ENCODE measurements around the gene RRAD. TPM values are rescaled to one million over a fixed set of nuclear protein-coding genes. Genes with fewer than 3 reads are reported as not detected.
"Not testable (repeated sequence)": the region's sequence is repeated elsewhere in the genome, so short reads cannot be mapped to it uniquely, and the experiment has no call there.

The RRAD gene
- total RNA-seq, 2 experiments from 2014 or later = 0.20 to 0.33 TPM

DNA sequence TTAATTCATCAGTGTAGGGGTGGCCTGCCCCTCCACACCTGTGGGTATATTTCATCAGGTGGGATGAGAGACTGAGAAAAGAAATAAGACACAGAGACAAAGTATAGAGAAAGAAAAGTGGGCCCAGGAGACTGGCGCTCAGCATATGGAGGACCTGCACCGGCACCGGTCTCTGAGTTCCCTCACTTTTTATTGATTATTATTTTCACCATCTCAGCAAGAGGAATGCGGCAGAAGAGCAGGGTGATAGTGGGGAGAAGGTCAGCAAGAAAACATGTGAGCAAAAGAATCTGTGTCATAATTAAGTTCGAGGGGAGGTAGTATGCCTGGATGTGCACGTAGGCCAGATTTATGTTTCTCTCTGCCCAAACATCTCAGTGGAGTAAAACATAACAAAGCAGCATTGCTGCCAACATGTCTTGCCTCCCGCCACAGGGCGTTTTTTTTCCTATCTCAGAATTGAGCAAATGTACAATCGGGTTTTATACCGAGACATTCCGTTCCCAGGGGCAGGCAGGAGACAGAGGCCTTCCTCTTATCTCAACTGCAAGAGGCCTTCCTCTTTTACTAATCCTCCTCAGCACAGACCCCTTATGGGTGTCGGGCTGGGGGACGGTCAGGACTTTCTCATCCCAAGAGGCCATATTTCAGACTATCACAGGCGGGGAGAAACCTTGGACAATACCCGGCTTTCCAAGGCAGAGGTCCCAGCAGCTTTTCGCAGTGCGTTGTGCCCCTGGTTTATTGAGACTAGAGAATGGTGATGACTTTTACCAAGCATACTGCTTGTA is 30.2 kb upstream of the RRAD start:
- H3K9me3 Mint-ChIP-seq, DNase-seq, H3K36me3 Mint-ChIP-seq, H3K4me1 Mint-ChIP-seq, H3K4me3 Mint-ChIP-seq, H3K27ac Mint-ChIP-seq: not testable (repeated sequence)
- peaks cover 30% of the 10 kb centered on the region for H3K27me3 Mint-ChIP-seq

DNA sequence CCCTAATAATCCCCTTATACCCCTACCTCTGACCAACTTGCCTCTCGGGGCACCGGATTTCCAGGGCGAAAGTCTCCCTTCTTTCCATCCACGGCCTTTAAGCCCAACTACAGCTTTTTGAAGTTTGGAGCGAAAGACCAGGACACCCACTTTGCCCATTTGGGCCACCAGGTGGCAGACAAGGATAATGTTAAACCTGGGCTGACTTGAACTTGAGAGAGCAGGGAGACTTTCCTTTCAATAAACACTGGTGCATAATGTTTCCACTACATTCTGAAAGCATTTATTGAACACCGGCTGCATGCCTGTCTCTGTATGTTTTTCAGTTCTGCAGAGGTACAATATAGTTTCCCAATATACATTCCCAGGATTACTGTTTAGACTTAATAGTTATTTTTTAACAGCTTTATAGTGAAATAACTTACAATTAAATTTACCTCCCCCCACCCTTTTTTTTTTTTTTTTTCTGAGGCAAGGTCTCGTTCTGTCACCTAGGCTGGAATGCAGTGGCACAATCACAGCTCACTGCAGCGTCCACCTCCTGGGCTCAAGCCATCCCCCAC is 28.8 kb upstream of the RRAD start:
- peaks cover 14% of the 10 kb centered on the region for H3K4me1 Mint-ChIP-seq
- no peaks in the 10 kb centered on the region for H3K36me3 Mint-ChIP-seq
- DNase-seq = peak; percentile 72
- H3K4me3 Mint-ChIP-seq = no peak overlapping the region
- no peaks in the 10 kb centered on the region for H3K9me3 Mint-ChIP-seq
- H3K27me3 Mint-ChIP-seq = peaks cover 44% of the 10 kb centered on the region
- no peak overlapping the region for H3K27ac Mint-ChIP-seq

GRCh38 chr16:66953462-66954096 is 28.2 kb upstream of the RRAD start:
- H3K9me3 Mint-ChIP-seq = no peaks in the 10 kb centered on the region
- peaks cover 12% of the 10 kb centered on the region for H3K4me1 Mint-ChIP-seq
- H3K27me3 Mint-ChIP-seq = peaks cover 50% of the 10 kb centered on the region
- no peaks in the 10 kb centered on the region for H3K36me3 Mint-ChIP-seq
- no peak overlapping the region for H3K4me3 Mint-ChIP-seq
- H3K27ac Mint-ChIP-seq = no peak overlapping the region
- DNase-seq = no peak

- Mint-ChIP-seq H3K27ac (no peak overlapping the region), H3K36me3 (no peaks in the 10 kb centered on the region), H3K4me1 (peaks cover 18% of the 10 kb centered on the region), H3K9me3 (no peaks in the 10 kb centered on the region), H3K4me3 (no peak overlapping the region), H3K27me3 (peaks cover 57% of the 10 kb centered on the region)
- no peak for DNase-seq
Observed at GRCh38 chr16:66952430-66953110, 27.2 kb upstream of the RRAD start.

GRCh38 chr16:66950971-66951790 is 25.8 kb upstream of the RRAD start:
- Mint-ChIP-seq H3K27ac (no peak overlapping the region), H3K27me3 (peaks cover 57% of the 10 kb centered on the region), H3K4me1 (peaks cover 20% of the 10 kb centered on the region), H3K9me3 (no peaks in the 10 kb centered on the region), H3K4me3 (no peak overlapping the region), H3K36me3 (no peaks in the 10 kb centered on the region)
- DNase-seq = no peak

DNA sequence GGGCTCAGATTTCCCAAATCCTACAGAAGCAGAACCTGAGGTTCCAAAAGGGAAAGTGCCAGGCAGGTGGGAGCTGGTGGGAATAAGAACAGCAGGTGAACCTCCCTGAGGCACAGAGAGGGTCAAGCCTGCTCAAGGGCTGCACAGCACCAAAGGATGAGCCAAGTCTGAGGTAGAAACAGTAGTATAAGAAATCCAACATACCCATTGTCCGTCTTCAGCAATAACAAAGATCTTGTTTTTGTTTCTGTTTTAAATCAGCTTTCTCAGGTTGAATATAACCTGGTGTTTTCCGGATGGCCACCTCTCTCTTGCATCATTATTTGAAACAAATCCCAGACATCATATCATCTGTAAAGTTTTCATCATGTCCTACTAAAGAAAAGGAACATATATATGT is 25.1 kb upstream of the RRAD start:
- Mint-ChIP-seq H3K27me3 (peaks cover 53% of the 10 kb centered on the region), H3K36me3 (no peaks in the 10 kb centered on the region), H3K4me1 (peaks cover 20% of the 10 kb centered on the region), H3K9me3 (no peaks in the 10 kb centered on the region), H3K27ac (no peak overlapping the region), H3K4me3 (no peak overlapping the region)
- no peak for DNase-seq

DNA sequence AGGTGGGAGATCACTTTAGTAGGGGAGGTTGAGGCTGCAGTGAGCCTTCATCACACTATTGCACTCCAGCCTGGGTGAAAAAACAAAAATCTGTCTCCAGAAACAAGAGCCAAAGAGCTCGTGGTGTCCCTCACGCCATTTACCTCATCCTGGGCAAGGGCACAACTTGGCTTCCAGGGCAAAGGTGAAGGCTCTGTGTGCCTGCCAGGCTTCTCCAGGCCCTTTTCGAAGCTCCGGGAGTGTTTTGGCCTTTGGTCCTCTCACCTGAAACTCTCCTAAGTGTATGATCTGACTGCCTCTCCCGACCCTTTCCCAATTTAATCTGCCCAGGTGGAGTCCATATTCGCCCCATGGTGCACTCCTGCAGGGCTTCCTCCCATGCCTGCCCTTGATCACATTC is 24.1 kb upstream of the RRAD start:
- no peaks in the 10 kb centered on the region for H3K9me3 Mint-ChIP-seq
- H3K4me3 Mint-ChIP-seq = no peak overlapping the region
- peaks cover 50% of the 10 kb centered on the region for H3K27me3 Mint-ChIP-seq
- no peak for DNase-seq
- H3K36me3 Mint-ChIP-seq = no peaks in the 10 kb centered on the region
- H3K27ac Mint-ChIP-seq = no peak overlapping the region
- peaks cover 20% of the 10 kb centered on the region for H3K4me1 Mint-ChIP-seq

DNA sequence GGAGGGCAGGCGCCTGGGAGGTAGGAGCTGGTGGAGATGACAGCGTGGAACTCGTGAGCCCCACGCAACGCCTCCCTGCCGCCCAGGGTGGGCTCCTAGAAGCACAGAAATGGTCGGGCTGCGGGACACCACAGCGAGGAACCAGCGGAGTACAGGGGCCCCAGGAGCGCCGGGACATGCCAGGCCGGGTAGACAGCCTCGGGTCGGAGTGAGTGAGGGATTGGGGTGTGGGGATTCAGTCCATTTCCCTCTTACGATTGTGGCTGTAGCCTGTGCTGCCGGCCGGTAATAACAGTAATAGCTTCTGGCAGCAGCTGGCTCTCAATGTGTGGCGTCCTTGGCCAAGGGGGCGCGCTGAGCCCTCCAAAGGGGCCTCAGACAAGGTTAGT is 23.5 kb upstream of the RRAD start:
- Mint-ChIP-seq H3K27ac (no peak overlapping the region), H3K9me3 (no peaks in the 10 kb centered on the region), H3K4me3 (peak overlapping the region; percentile 83), H3K4me1 (peaks cover 20% of the 10 kb centered on the region), H3K36me3 (no peaks in the 10 kb centered on the region), H3K27me3 (peaks cover 46% of the 10 kb centered on the region)
- no peak for DNase-seq

- DNase-seq = no peak
- no peaks in the 10 kb centered on the region for H3K36me3 Mint-ChIP-seq
- H3K4me3 Mint-ChIP-seq = peak overlapping the region; percentile 83
- peaks cover 41% of the 10 kb centered on the region for H3K27me3 Mint-ChIP-seq
- H3K9me3 Mint-ChIP-seq = no peaks in the 10 kb centered on the region
- H3K4me1 Mint-ChIP-seq = peaks cover 20% of the 10 kb centered on the region
- no peak overlapping the region for H3K27ac Mint-ChIP-seq
Observed at GRCh38 chr16:66948134-66948836, 22.9 kb upstream of the RRAD start.

- Mint-ChIP-seq H3K9me3 (no peaks in the 10 kb centered on the region), H3K4me1 (peaks cover 20% of the 10 kb centered on the region), H3K4me3 (peak overlapping the region; percentile 83), H3K27me3 (peaks cover 40% of the 10 kb centered on the region), H3K27ac (no peak overlapping the region), H3K36me3 (peaks cover 3% of the 10 kb centered on the region)
- peak; percentile 81 for DNase-seq
Observed at GRCh38 chr16:66947302-66948065, 22.1 kb upstream of the RRAD start.

DNA sequence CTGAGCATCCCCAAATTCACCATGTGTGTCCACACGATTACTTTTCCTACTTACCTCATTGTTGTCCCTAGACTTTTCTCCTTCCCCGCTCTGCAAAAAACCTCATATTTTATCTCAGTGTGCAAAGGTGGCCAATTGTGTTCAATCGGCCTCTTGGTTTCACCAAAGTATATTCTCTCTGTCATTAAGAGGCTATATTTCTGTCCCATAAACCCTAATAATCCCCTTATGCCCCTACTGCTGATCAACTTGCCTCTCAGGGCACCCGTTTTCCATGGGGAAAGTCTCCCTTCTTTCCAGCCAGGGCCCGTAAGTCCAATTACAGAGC is 21.6 kb upstream of the RRAD start:
- Mint-ChIP-seq H3K27me3 (peaks cover 38% of the 10 kb centered on the region), H3K27ac (no peak overlapping the region), H3K36me3 (peaks cover 3% of the 10 kb centered on the region), H3K4me3 (no peak overlapping the region), H3K9me3 (no peaks in the 10 kb centered on the region), H3K4me1 (peaks cover 20% of the 10 kb centered on the region)
- no peak for DNase-seq

DNA sequence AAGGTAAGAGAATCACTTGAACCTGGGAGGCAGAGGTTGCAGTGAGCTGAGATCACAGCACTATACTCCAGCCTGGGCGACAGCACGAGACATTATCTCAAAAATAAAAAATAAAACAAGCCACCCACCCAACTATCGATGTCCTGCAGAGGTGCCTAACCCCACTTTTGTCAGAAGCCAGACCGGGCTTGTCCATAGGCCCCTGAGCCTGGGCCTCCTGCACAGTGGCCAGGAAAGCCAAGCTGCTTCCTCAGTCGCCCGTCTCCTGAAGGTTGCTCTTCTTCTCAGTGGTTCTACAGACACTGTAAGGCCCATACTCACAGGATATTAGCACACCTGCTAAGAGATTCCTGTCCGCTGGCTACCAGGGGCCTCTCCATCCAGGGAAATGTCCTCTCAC is 21.2 kb upstream of the RRAD start:
- DNase-seq = no peak
- Mint-ChIP-seq H3K27ac (no peak overlapping the region), H3K36me3 (peaks cover 3% of the 10 kb centered on the region), H3K4me3 (no peak overlapping the region), H3K4me1 (peaks cover 20% of the 10 kb centered on the region), H3K9me3 (no peaks in the 10 kb centered on the region), H3K27me3 (peaks cover 34% of the 10 kb centered on the region)

DNA sequence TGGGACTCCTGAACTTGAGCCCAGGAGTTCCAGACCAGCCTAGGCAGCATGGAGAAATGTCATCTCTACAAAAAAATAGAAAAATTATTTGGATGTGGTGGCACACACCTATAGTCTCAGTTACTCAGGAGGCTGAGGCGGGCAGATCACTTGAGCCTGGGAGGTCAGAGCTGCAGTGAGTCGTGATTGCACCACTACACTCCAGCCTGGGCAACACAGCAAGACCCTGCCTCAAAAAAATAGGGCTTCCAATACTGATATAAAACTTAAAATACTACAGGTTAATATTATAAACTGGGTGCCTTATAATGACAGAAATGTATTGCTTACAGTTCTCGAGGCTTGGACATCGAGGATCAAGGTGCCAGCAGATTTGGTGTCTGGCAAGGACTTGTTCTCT is 20.6 kb upstream of the RRAD start:
- DNase-seq = no peak
- no peaks in the 10 kb centered on the region for H3K9me3 Mint-ChIP-seq
- H3K4me3 Mint-ChIP-seq = no peak overlapping the region
- H3K27ac Mint-ChIP-seq = no peak overlapping the region
- H3K27me3 Mint-ChIP-seq = peaks cover 28% of the 10 kb centered on the region
- peaks cover 3% of the 10 kb centered on the region for H3K36me3 Mint-ChIP-seq
- H3K4me1 Mint-ChIP-seq = peaks cover 20% of the 10 kb centered on the region

- not testable (repeated sequence) for H3K4me3 Mint-ChIP-seq, H3K9me3 Mint-ChIP-seq, H3K36me3 Mint-ChIP-seq, DNase-seq
- H3K27me3 Mint-ChIP-seq = peaks cover 21% of the 10 kb centered on the region
- H3K4me1 Mint-ChIP-seq = peaks cover 16% of the 10 kb centered on the region
- H3K27ac Mint-ChIP-seq = peak overlapping the region; percentile 16
Observed at GRCh38 chr16:66944971-66945370, 19.6 kb upstream of the RRAD start.
